OCI-M2 (cell line): ENCODE measurements around the gene RAD18.

Experiments used
- DNase-seq: peaks from one replicate; lab custom pipeline; 2025; ENCODE audit not compliant: unreplicated experiment; lab: John Stamatoyannopoulos, UW

RAD18 gene

GRCh38 chr3:8985876-8986275, 22.6 kb upstream of the RAD18 start:
- DNase-seq: no peak

- no peak for DNase-seq
Observed at GRCh38 chr3:8985411-8985831, 22.1 kb upstream of the RAD18 start.

GRCh38 chr3:8984526-8984925, 21.3 kb upstream of the RAD18 start:
- DNase-seq: no peak

- no peak for DNase-seq
Observed at GRCh38 chr3:8984081-8984480, 20.8 kb upstream of the RAD18 start.

- no peak for DNase-seq
Observed at GRCh38 chr3:8983591-8983990, 20.3 kb upstream of the RAD18 start.

GRCh38 chr3:8983026-8983425, 19.8 kb upstream of the RAD18 start:
- DNase-seq: no peak

GRCh38 chr3:8982509-8982908, 19.2 kb upstream of the RAD18 start:
- no peak for DNase-seq

GRCh38 chr3:8981700-8982099, 18.4 kb upstream of the RAD18 start:
- no peak for DNase-seq

GRCh38 chr3:8981296-8981695, 18.0 kb upstream of the RAD18 start:
- no peak for DNase-seq

GRCh38 chr3:8980756-8981257, 17.5 kb upstream of the RAD18 start:
- DNase-seq: no peak

- no peak for DNase-seq
Observed at GRCh38 chr3:8979262-8979661, 16.0 kb upstream of the RAD18 start.

- DNase-seq: no peak
Observed at GRCh38 chr3:8978551-8978950, 15.3 kb upstream of the RAD18 start.

GRCh38 chr3:8976540-8977182, 13.4 kb upstream of the RAD18 start:
- no peak for DNase-seq

- DNase-seq: no peak
Observed at GRCh38 chr3:8975081-8976020, 12.1 kb upstream of the RAD18 start.

- DNase-seq: no peak
Observed at GRCh38 chr3:8974458-8974857, 11.2 kb upstream of the RAD18 start.

- no peak for DNase-seq
Observed at GRCh38 chr3:8972639-8973038, 9.4 kb upstream of the RAD18 start.

GRCh38 chr3:8970971-8971589, 7.8 kb upstream of the RAD18 start:
- no peak for DNase-seq

GRCh38 chr3:8969241-8969640, 6.0 kb upstream of the RAD18 start:
- no peak for DNase-seq

GRCh38 chr3:8968375-8968882, 5.2 kb upstream of the RAD18 start:
- no peak for DNase-seq

GRCh38 chr3:8967553-8967952, 4.3 kb upstream of the RAD18 start:
- DNase-seq: no peak

- no peak for DNase-seq
Observed at GRCh38 chr3:8966820-8967348, 3.6 kb upstream of the RAD18 start.
